ENCODE data around the gene GNAZ.

- no peak for TF ChIP-seq CTCF (IDR thresholded peaks at IDR 0.05; ENCODE audit: insufficient read depth, low read length)
- TF ChIP-seq POLR2AphosphoS5 (IDR thresholded peaks at IDR 0.05; ENCODE audit: low read depth): no peak
Observed at GRCh38 chr22:23115369-23115768, 45.0 kb downstream of the GNAZ start.

Data from HL-60 (cell line).